GM12878 (cell line): Measurements from ENCODE around the gene ARPC5L. TPM values are rescaled to one million over a fixed set of nuclear protein-coding genes. Genes with fewer than 3 reads are reported as not detected.

Experiments
- ATAC-seq: fragments of 200-7000 bp; cut with Tn5 transposase; 3 replicates; pipeline ENCODE4 v1.9.1; 2020; ENCODE audit warnings: mild to moderate bottlenecking, moderate library complexity
- BruUV-seq: library from RNA; stranded (reverse); fragments of 400-500 nt; replicated peaks from 2 replicates; lab custom pipeline; 2021; lab: Mats Ljungman, UMichigan
- CTCF ChIA-PET: fragments of 300-600 bp; sonication (Branson Sonifier 250); formaldehyde crosslinking; extraction: SDS; loops from one replicate; lab custom pipeline; 2021; ENCODE audit warnings: inconsistent platforms; lab: Yijun Ruan, JAX
- POLR2A ChIA-PET: fragments of 350-600 bp; formaldehyde crosslinking; extraction: SDS; loops from one replicate; lab custom pipeline; 2021; ENCODE audit warnings: inconsistent platforms; lab: Charles Lee
- RAD21 ChIA-PET: fragments of 300-600 bp; sonication (Branson Sonifier 250); formaldehyde crosslinking; loops from one replicate; lab custom pipeline; 2023; ENCODE audit warnings: antibody characterized with exemption; ENCODE audit not compliant: unreplicated experiment; lab: Charles Lee
- SMC1A ChIA-PET: fragments of 300-600 bp; sonication (Branson Sonifier 250); formaldehyde crosslinking; loops from one replicate; lab custom pipeline; 2023; ENCODE audit not compliant: unreplicated experiment, uncharacterized antibody; lab: Charles Lee
- DNase-seq: peaks from one replicate; pipeline ENCODE4 v3.0.0-alpha.2; 2011; ENCODE audit warnings: low read depth, low spot score
- FAIRE-seq: peaks from 3 replicates; lab custom pipeline; 2011; peaks lifted over from hg19 to GRCh38; lab: Jason Lieb, UNC
- H2AFZ ChIP-seq: 2 replicates; pipeline ENCODE4 v1.6.0; 2011; ENCODE audit warnings: low read depth, low read length, control low read depth; ENCODE audit not compliant: control insufficient read depth
- H3K27ac ChIP-seq: 2 replicates; pipeline ENCODE4 v1.5.1; 2011; ENCODE audit warnings: control low read depth; ENCODE audit not compliant: control insufficient read depth, insufficient read depth
- H3K27me3 ChIP-seq, 2 experiments: replicated peaks in 1 of 2; 2 replicates each; pipeline versions ENCODE4 v1.6.0 to v1.6.1; 2011; ENCODE audit warnings: low read length in 1 of 2; ENCODE audit not compliant: control insufficient read depth in 2 of 2, insufficient read depth in 2 of 2
- H3K36me3 ChIP-seq, 2 experiments: 2 replicates each; pipeline ENCODE4 v1.5.1; 2011; ENCODE audit warnings: low read length in 1 of 2; ENCODE audit not compliant: control insufficient read depth in 2 of 2, insufficient read depth in 2 of 2
- H3K4me1 ChIP-seq: 2 replicates; pipeline ENCODE4 v1.6.1; 2011; ENCODE audit warnings: mild to moderate bottlenecking, low read length, moderate library complexity, mixed read lengths; ENCODE audit not compliant: control insufficient read depth, insufficient read depth
- H3K4me2 ChIP-seq: 2 replicates; pipeline ENCODE4 v1.6.0; 2011; ENCODE audit warnings: control low read depth; ENCODE audit not compliant: control insufficient read depth, insufficient read depth
- H3K4me3 ChIP-seq: fragments of 200-600 bp; sonication (generic); 2 replicates; pipeline ENCODE4 v1.5.1; 2016
- H3K79me2 ChIP-seq: 2 replicates; pipeline ENCODE4 v1.6.0; 2011; ENCODE audit warnings: low read length; ENCODE audit not compliant: control insufficient read depth, insufficient read depth
- H3K9ac ChIP-seq: 2 replicates; pipeline ENCODE4 v1.8.0; 2011; ENCODE audit warnings: low read length, control low read depth, mixed read lengths; ENCODE audit not compliant: control insufficient read depth, insufficient read depth
- H3K9me3 ChIP-seq: replicated peaks from 3 replicates; pipeline ENCODE4 v1.5.1; 2011; ENCODE audit warnings: mild to moderate bottlenecking, low read length; ENCODE audit not compliant: control insufficient read depth, insufficient read depth
- H4K20me1 ChIP-seq: 2 replicates; pipeline ENCODE4 v1.6.0; 2011; ENCODE audit not compliant: control insufficient read depth, insufficient read depth
- MAX ChIP-seq: IDR thresholded peaks from 2 replicates; pipeline ENCODE4 v1.6.1; 2012; ENCODE audit warnings: low read depth, low read length, improper control_type of control experiment
- RAD21 ChIP-seq: IDR thresholded peaks from 2 replicates; pipeline ENCODE4 v1.6.1; 2011; ENCODE audit warnings: mild to moderate bottlenecking, low read depth, low read length, moderate library complexity; ENCODE audit not compliant: insufficient read depth
- SMAD1 ChIP-seq: fragments of 450-650 bp; IDR thresholded peaks from 2 replicates; pipeline ENCODE4 v1.6.1; 2018; ENCODE audit warnings: mild to moderate bottlenecking, low read depth; ENCODE audit not compliant: partially characterized antibody
- SREBF1 ChIP-seq: IDR thresholded peaks from 2 replicates; pipeline ENCODE4 v1.6.1; 2012; ENCODE audit warnings: mild to moderate bottlenecking, low read length
- TAF1 ChIP-seq: IDR thresholded peaks from 2 replicates; pipeline ENCODE4 v1.6.1; 2011; ENCODE audit warnings: mild to moderate bottlenecking, low read depth, low read length, borderline replicate concordance
- ZNF274 ChIP-seq: IDR thresholded peaks from one replicate; pipeline ENCODE4 v1.8.0; 2011; ENCODE audit not compliant: insufficient read length, insufficient read depth
- WGBS: methylation state at CpG from one replicate; pipeline ENCODE4 v1.1.6; 2016; ENCODE audit warnings: low lambda C conversion rate; ENCODE audit not compliant: insufficient replicate concordance, insufficient coverage; ENCODE audit errors: missing lambda C conversion rate; 5-methylcytosine and 5-hydroxymethylcytosine counted together
- in situ Hi-C: fragments of 300-500 bp; cut with MboI; formaldehyde crosslinking; loops from 9 replicates; pipeline ENCODE4 v1.14.3; 2018; ENCODE audit warnings: mixed read lengths
- intact Hi-C: fragments of 100-400 bp; cut with micrococcal nuclease; formaldehyde crosslinking; loops from one replicate; pipeline ENCODE4 v1.14.2; 2022; ENCODE audit not compliant: unreplicated experiment
- polyA plus RNA-seq, 11 experiments: library from polyadenylated mRNA; depleted of rRNA in 4 of 11; unstranded in 6 of 11; stranded (reverse) in 5 of 11; fragments of >200 nt; fragmentation: Nextera tagmentation in 4 of 11; fragmentation: Illumina TruSeq in 1 of 11; extraction: Ambion mirVana in 4 of 11; extraction: Trizol in 1 of 11; gene quantifications; 1 replicate in 1 of 11; 2 replicates in 10 of 11; pipeline versions ENCODE4 v1.2.1 to v1.2.3, GENCODE V29; 2011 to 2016; ENCODE audit warnings: inconsistent platforms in 2 of 11, missing spikeins in 2 of 11, low read depth in 1 of 11
- total RNA-seq, 4 experiments: library from RNA; depleted of rRNA in 3 of 4; stranded (reverse); fragments of >200 nt in 3 of 4; fragmentation: Illumina TruSeq in 1 of 4; extraction: Trizol in 1 of 4; gene quantifications; 2 replicates each; pipeline versions ENCODE4 v1.2.1 to v1.2.3, GENCODE V29; 2013 to 2021

The ARPC5L gene
- total and polyA plus RNA-seq, 10 of the 15 experiments (the other 5 are each of a cell fraction or from before 2014, with no cell fraction given) = 42.3 to 207 (median 104) TPM

- Histone ChIP-seq H3K36me3 (no peaks in the 10 kb centered on the region), H3K79me2 (no peaks in the 10 kb centered on the region), H3K4me2 (no peak overlapping the region), H3K9ac (no peak overlapping the region), H2AFZ (no peak overlapping the region), H3K27ac (no peak overlapping the region), H3K4me1 (peaks cover 7% of the 10 kb centered on the region), H3K4me3 (no peak overlapping the region), H4K20me1 (no peaks in the 10 kb centered on the region), H3K9me3 (no peaks in the 10 kb centered on the region), H3K27me3 (no peaks in the 10 kb centered on the region)
- TF ChIP-seq MAX (no peak), SREBF1 (no peak), TAF1 (no peak), RAD21 (no peak), SMAD1 (no peak), ZNF274 (no peak)
- in situ Hi-C loops = no loop called here
- FAIRE-seq (no peak), DNase-seq (no peak), ATAC-seq (no peak)
- ChIA-PET POLR2A (no interaction called here), CTCF (no interaction called here), SMC1A (no interaction called here), RAD21 (no interaction called here)
- intact Hi-C loops = no loop called here
- WGBS = 94% methylated on average over 5 of the region's 5 CpGs
- no TSS peak for BruUV-seq
These were observed 46.3 kb upstream of the ARPC5L start for GRCh38 chr9:124815601-124816000.
